Glutamatergic neuron (in vitro differentiated cells): ENCODE measurements around the gene ZFHX3. TPM values are rescaled to one million over a fixed set of nuclear protein-coding genes. Genes with fewer than 3 reads are reported as not detected.

Experiments used
- DNase-seq: peaks from one replicate; pipeline ENCODE4 v3.0.0; 2022
- H3K27ac Mint-ChIP-seq: one replicate; pipeline ENCODE4 v1.8.0; 2020; ENCODE audit warnings: mild to moderate bottlenecking, mixed read lengths, inconsistent platforms; ENCODE audit not compliant: unreplicated experiment
- H3K27me3 Mint-ChIP-seq: one replicate; pipeline ENCODE4 v1.8.0; 2020; ENCODE audit warnings: mild to moderate bottlenecking, moderate library complexity, mixed read lengths, inconsistent platforms; ENCODE audit not compliant: unreplicated experiment
- H3K36me3 Mint-ChIP-seq: one replicate; pipeline ENCODE4 v1.8.0; 2020; ENCODE audit warnings: mild to moderate bottlenecking, mixed read lengths, inconsistent platforms; ENCODE audit not compliant: unreplicated experiment
- H3K4me1 Mint-ChIP-seq: one replicate; pipeline ENCODE4 v1.8.0; 2020; ENCODE audit warnings: mild to moderate bottlenecking, low read depth, mixed read lengths, inconsistent platforms; ENCODE audit not compliant: unreplicated experiment
- H3K4me3 Mint-ChIP-seq: one replicate; pipeline ENCODE4 v1.8.0; 2020; ENCODE audit warnings: mild to moderate bottlenecking, mixed read lengths, inconsistent platforms; ENCODE audit not compliant: unreplicated experiment
- H3K9me3 Mint-ChIP-seq: one replicate; pipeline ENCODE4 v1.8.0; 2020; ENCODE audit warnings: mild to moderate bottlenecking, moderate library complexity, mixed read lengths, inconsistent platforms; ENCODE audit not compliant: unreplicated experiment
- total RNA-seq: library from RNA; stranded (reverse); fragmentation: NEBNext Ultra II Directional; extraction: Animal tissue kit (Norgen Biotek cat#: 25700); gene quantifications from one replicate; pipeline ENCODE4 v1.2.1, GENCODE V29; 2021; ENCODE audit not compliant: unreplicated experiment
- TF ChIP-seq, protein P1 (sequence below): fragments of 200-600 bp; sonication (generic); IDR thresholded peaks from one replicate; pipeline ENCODE4 v1.5.0; 2021; ENCODE audit not compliant: partially characterized antibody, unreplicated experiment

The ZFHX3 gene
- total RNA-seq, 1 donor from 2014 or later: 6.8 TPM

GRCh38 chr16:72910875-72911274 lies 137.1 kb downstream of the ZFHX3 start:
- Mint-ChIP-seq H3K4me3 (no peak overlapping the region), H3K4me1 (peaks cover 7% of the 10 kb centered on the region), H3K36me3 (no peaks in the 10 kb centered on the region), H3K9me3 (peaks cover 3% of the 10 kb centered on the region), H3K27ac (no peak overlapping the region), H3K27me3 (peaks cover 2% of the 10 kb centered on the region)
- TF ChIP-seq, protein P1, sequence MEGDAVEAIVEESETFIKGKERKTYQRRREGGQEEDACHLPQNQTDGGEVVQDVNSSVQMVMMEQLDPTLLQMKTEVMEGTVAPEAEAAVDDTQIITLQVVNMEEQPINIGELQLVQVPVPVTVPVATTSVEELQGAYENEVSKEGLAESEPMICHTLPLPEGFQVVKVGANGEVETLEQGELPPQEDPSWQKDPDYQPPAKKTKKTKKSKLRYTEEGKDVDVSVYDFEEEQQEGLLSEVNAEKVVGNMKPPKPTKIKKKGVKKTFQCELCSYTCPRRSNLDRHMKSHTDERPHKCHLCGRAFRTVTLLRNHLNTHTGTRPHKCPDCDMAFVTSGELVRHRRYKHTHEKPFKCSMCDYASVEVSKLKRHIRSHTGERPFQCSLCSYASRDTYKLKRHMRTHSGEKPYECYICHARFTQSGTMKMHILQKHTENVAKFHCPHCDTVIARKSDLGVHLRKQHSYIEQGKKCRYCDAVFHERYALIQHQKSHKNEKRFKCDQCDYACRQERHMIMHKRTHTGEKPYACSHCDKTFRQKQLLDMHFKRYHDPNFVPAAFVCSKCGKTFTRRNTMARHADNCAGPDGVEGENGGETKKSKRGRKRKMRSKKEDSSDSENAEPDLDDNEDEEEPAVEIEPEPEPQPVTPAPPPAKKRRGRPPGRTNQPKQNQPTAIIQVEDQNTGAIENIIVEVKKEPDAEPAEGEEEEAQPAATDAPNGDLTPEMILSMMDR: no peak
- DNase-seq: no peak

DNA sequence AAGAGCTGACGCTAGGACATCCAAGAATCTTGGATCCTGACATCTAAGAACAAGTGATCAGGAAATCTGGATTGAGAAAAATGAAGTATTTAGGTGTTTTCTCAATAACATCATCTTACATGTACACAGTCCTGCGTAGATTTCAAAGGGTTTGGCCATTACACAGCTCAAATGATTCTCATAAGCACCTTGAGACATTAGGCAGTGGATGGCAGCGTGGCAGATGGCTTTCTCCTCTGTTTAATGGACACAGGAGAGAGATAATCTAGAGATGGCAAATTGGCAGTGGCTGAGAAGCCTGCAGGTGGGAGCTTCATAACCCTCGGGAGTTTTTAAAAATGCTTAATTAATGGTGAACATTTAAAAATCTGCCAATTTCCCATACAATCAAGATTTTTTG lies 137.5 kb downstream of the ZFHX3 start:
- peaks cover 7% of the 10 kb centered on the region for H3K4me1 Mint-ChIP-seq
- peaks cover 3% of the 10 kb centered on the region for H3K9me3 Mint-ChIP-seq
- no peak overlapping the region for H3K27ac Mint-ChIP-seq
- peaks cover 2% of the 10 kb centered on the region for H3K27me3 Mint-ChIP-seq
- TF ChIP-seq, protein P1: no peak
- H3K4me3 Mint-ChIP-seq: no peak overlapping the region
- H3K36me3 Mint-ChIP-seq: no peaks in the 10 kb centered on the region
- DNase-seq: no peak

- Mint-ChIP-seq H3K27ac (no peak overlapping the region), H3K9me3 (peaks cover 2% of the 10 kb centered on the region), H3K36me3 (no peaks in the 10 kb centered on the region), H3K4me3 (no peak overlapping the region), H3K4me1 (peaks cover 7% of the 10 kb centered on the region), H3K27me3 (peaks cover 3% of the 10 kb centered on the region)
- TF ChIP-seq, protein P1: no peak
- no peak for DNase-seq
Observed at GRCh38 chr16:72909196-72909595, 138.7 kb downstream of the ZFHX3 start.

DNA sequence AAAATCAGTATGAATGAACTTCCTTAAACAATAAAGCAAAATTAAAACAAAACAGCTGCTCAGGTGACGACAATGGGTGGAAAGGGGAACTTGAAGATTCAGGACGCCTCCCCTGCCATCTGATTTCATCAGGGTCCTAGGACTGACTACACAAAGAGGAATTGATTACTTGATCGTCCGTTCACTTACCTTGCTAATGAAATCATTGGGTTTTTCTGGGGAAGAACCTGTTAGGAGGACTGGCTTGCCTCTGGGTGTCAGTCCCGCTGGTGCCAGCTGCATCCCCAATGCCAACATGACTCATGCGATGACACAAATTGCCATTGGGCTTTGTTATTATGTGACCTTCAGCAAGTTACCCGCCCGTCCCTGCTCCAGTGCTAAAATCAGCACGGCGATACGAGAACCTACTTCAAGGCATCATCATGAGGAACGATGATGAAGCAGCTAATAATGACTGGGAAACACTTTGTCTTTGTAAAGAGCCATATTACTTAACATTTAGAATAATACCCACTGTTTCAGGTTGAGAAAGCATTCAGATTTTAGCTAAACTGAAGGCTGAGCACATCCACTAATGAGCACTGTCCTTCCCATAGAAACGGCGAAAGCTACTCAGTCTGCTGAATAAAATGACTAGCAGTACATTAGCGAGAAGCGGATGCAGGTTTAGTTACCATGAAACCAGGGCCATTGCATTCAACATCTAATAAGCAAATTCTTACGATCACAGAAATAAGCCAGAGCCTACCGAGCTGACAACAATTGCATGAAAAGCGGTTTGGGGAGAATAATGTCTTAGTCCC lies 139.4 kb downstream of the ZFHX3 start:
- TF ChIP-seq, protein P1: no peak
- Mint-ChIP-seq H3K4me1 (peaks cover 7% of the 10 kb centered on the region), H3K27me3 (peaks cover 3% of the 10 kb centered on the region), H3K36me3 (no peaks in the 10 kb centered on the region), H3K4me3 (no peak overlapping the region), H3K27ac (no peak overlapping the region), H3K9me3 (peaks cover 2% of the 10 kb centered on the region)
- DNase-seq: no peak

- Mint-ChIP-seq H3K4me1 (peaks cover 19% of the 10 kb centered on the region), H3K27ac (no peak overlapping the region), H3K36me3 (no peaks in the 10 kb centered on the region), H3K27me3 (peaks cover 8% of the 10 kb centered on the region), H3K4me3 (no peak overlapping the region), H3K9me3 (peaks cover 6% of the 10 kb centered on the region)
- TF ChIP-seq, protein P1: no peak
- DNase-seq: no peak
Observed at GRCh38 chr16:72905581-72905980, 142.3 kb downstream of the ZFHX3 start.
